Measurements from ENCODE around the gene SEMA4C. TPM values are rescaled to one million over a fixed set of nuclear protein-coding genes. Genes with fewer than 3 reads are reported as not detected.

SEMA4C gene
- total and polyA plus RNA-seq, 12 donors: 14.1 to 43.8 (median 24.1) TPM

DNA sequence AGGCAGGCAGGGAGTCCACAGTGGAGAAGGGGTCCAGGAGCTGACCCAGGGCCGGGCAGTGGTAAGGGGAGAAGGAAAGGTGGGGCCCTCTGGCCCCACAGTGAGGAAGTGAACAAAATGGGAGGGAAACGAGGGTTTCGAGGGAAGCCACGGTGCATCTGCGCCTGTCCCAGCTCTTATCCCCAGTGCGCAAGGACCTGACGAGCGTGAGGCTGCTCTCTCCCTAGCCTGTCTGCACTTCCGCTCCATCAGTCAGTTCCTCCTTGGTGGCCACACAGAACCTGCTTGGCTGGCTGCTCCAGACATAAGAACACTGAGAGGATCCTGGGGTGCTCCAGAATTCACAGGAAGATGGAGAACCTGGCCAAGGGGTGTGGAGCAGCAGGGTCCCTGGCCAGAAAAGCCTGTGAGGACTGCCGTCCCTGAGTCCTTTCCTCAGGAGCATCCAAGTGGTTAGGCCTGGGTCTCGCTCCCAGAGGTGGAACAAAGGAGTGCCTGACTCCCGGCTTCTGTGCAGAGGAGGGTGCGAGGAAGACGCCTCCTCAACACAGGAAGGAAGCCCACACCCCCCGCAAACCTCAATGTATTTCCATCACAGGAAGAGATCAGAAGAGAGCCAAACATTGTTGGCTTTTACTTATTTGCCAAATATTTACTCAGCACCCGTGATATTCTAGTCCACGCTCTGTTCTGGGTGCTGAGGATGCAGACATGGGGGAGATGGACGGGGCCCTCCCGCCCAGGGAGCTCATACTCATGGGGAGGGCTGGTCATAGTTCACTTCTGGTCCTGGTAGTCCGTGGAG is 43.7 kb upstream of the SEMA4C start:
- intact Hi-C loops (cut with DNase I): loop anchor here in 6 of 10 donors (2.0 to 5.0 kb wide), 5 partner anchors 34 to 55 kb away; partner anchors contain the start of genes ANKRD39 (in 1 of the 6) and SEMA4C (in 1 of the 6)
- DNase-seq (peak in 1 of 2 donors; percentile 57), ATAC-seq (peak; percentile 19 to 68 (median 35))
- Histone ChIP-seq H3K4me3 (peak overlapping the region in 2 of 10 donors; percentile 1 to 19), H3K4me1 (peaks cover 13 to 77% (median 49%) of the 10 kb centered on the region in 9 donors), H3K27me3 (no peaks in the 10 kb centered on the region), H3K27ac (peak overlapping the region in 9 of 10 donors; percentile 49 to 78 (median 69)), H3K36me3 (no peaks in the 10 kb centered on the region), H3K9me3 (peaks cover 0 to 15% (median 0%) of the 10 kb centered on the region in 11 donors)
- TF ChIP-seq, protein P1, sequence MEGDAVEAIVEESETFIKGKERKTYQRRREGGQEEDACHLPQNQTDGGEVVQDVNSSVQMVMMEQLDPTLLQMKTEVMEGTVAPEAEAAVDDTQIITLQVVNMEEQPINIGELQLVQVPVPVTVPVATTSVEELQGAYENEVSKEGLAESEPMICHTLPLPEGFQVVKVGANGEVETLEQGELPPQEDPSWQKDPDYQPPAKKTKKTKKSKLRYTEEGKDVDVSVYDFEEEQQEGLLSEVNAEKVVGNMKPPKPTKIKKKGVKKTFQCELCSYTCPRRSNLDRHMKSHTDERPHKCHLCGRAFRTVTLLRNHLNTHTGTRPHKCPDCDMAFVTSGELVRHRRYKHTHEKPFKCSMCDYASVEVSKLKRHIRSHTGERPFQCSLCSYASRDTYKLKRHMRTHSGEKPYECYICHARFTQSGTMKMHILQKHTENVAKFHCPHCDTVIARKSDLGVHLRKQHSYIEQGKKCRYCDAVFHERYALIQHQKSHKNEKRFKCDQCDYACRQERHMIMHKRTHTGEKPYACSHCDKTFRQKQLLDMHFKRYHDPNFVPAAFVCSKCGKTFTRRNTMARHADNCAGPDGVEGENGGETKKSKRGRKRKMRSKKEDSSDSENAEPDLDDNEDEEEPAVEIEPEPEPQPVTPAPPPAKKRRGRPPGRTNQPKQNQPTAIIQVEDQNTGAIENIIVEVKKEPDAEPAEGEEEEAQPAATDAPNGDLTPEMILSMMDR (IDR thresholded peaks at IDR 0.05): no peak
- 53 to 68% methylated on average over 20 of the region's 20 CpGs for WGBS, 2 donors

DNA sequence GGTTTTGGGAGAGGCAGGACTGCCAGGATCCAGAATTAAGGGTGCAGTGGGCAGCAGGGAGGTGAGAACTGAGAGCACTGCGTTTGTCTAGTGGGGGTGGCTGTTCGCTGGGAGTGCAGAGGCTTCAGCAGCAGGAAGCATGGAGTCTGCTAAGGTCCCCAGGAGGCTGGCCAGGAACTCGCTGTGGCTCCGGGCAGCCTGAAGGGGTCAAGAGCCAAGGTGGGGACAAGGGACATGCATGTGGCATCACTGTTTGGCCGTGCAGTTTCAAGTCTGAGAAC is 43.2 kb upstream of the SEMA4C start:
- H3K4me3 ChIP-seq: peak overlapping the region in 3 of 10 donors; percentile 1 to 19 (median 3)
- peak in 3 of 8 donors; percentile 6 to 18 (median 9) for ATAC-seq
- 48 to 64% methylated on average over 5 of the region's 5 CpGs for WGBS, 2 donors
- no peaks in the 10 kb centered on the region for H3K27me3 ChIP-seq
- peaks cover 0 to 15% (median 0%) of the 10 kb centered on the region in 11 donors for H3K9me3 ChIP-seq
- DNase-seq: no peak
- intact Hi-C loops (cut with DNase I): loop anchor here in 5 of 10 donors (2.0 to 5.0 kb wide), 4 partner anchors 34 to 41 kb away; partner anchors contain the start of gene SEMA4C (in 1 of the 5)
- H3K36me3 ChIP-seq: no peaks in the 10 kb centered on the region
- H3K4me1 ChIP-seq: peaks cover 15 to 82% (median 55%) of the 10 kb centered on the region in 9 donors
- TF ChIP-seq, protein P1 (IDR thresholded peaks at IDR 0.05): no peak
- H3K27ac ChIP-seq: peak overlapping the region in 9 of 10 donors; percentile 49 to 78 (median 69)

DNA sequence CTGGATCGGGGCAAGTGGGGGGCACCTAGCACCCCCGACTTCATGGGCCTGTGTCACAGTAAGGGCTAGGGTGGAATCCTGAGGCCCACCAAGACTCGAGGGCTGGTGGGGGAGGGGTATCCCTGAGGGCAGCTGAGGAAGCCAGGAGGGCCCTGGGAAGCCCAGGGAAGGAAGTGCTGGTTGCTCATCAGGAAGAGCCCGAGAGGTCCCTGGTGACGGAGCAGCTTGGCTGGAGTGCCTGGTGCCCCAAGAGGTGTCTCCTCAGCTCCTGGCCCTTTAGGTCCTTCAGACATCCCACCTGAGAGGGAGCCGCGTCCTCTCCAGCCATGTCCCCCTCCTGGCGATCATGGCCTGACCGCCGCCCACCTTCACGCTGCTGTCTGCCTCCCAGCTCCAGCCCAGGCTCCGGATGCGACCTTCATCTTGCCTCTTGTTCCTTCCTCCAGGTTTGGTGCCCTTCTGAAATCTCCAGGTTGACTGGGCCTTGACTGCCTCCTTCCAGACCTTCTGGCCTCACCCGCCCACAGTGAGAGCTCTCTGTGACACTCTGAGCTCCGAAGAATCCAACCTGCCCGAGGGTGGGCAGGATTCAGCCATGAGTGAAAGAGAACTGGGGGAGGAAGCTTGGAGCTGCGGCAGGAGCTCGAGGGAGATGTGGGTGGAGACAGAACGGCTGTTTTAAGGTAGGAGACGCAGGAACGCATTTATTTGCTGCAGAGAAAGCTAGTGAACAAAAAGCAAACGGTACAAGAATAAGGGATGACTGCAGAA is 42.7 kb upstream of the SEMA4C start:
- H3K36me3 ChIP-seq: no peaks in the 10 kb centered on the region
- intact Hi-C loops (cut with DNase I): loop anchor here in 5 of 10 donors (2.0 to 5.0 kb wide), 4 partner anchors 35 to 40 kb away; partner anchors contain the start of gene SEMA4C (in 1 of the 5)
- no peak for ATAC-seq
- H3K4me3 ChIP-seq: peak overlapping the region in 3 of 10 donors; percentile 1 to 19 (median 3)
- no peaks in the 10 kb centered on the region for H3K27me3 ChIP-seq
- peak overlapping the region in 9 of 10 donors; percentile 49 to 78 (median 69) for H3K27ac ChIP-seq
- WGBS, 2 donors: 69 to 72% methylated on average over 22 of the region's 22 CpGs
- TF ChIP-seq, protein P1 (IDR thresholded peaks at IDR 0.05): no peak
- no peak for DNase-seq
- peaks cover 21 to 88% (median 60%) of the 10 kb centered on the region in 9 donors for H3K4me1 ChIP-seq
- peaks cover 0 to 15% (median 0%) of the 10 kb centered on the region in 11 donors for H3K9me3 ChIP-seq

DNA sequence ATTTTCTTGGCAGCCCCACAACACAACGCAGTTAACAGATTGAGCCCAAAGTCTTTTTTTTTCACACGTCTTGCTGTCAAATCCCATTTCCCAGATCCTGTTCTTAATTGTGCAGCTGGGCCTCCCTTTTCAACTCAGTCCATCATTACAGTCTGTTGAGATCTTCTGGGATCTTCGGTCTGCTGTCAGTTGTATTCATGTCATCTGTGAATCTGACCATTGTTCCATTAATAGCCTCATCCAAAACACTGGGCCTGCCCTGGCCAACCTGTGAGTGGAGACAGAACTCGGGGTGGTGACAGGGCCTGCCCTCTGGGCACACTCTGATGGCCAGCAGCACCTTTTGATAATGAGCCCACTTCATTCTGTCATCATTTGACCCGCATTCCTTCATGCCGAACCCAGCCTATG is 39.7 kb upstream of the SEMA4C start:
- ATAC-seq (peak in 7 of 8 donors; percentile 4 to 54 (median 23)), DNase-seq (peak; percentile 51 to 60)
- 21 to 35% methylated on average over 6 of the region's 6 CpGs for WGBS, 2 donors
- TF ChIP-seq, protein P1 (IDR thresholded peaks at IDR 0.05): no peak
- Histone ChIP-seq H3K27ac (peak overlapping the region; percentile 10 to 98 (median 91)), H3K36me3 (no peaks in the 10 kb centered on the region), H3K4me1 (peaks cover 33 to 77% (median 69%) of the 10 kb centered on the region in 9 donors), H3K27me3 (no peaks in the 10 kb centered on the region), H3K4me3 (no peak overlapping the region), H3K9me3 (no peaks in the 10 kb centered on the region)
- intact Hi-C loops (cut with DNase I): loop anchor here in 8 of 10 donors (2.0 to 5.0 kb wide), 6 partner anchors 37 to 45 kb away; partner anchors contain the start of gene SEMA4C (in 2 of the 8)
